ENCODE measurements around the gene NEK11.

NEK11 gene

GRCh38 chr3:131338948-131339640 lies 312.4 kb downstream of the NEK11 start:
- no peak overlapping the region for H3K27ac ChIP-seq (ENCODE audit: low read depth, low read length)
- peak overlapping the region in 1 of 5 donors; percentile 38 for H3K9ac ChIP-seq (ENCODE audit: low read length in 5 of 5)
- peak overlapping the region in 2 of 5 donors; percentile 6 to 50 for H3K4me3 ChIP-seq (ENCODE audit: low read depth in 1 of 5, low read length in 5 of 5)
- peaks cover 0 to 4% (median 0%) of the 10 kb centered on the region in 5 donors for H3K4me1 ChIP-seq (ENCODE audit: control insufficient read depth in 5 of 5, insufficient read depth in 5 of 5, low read length in 5 of 5)
- no peaks in the 10 kb centered on the region for H3K27me3 ChIP-seq (ENCODE audit: control insufficient read depth in 5 of 5, insufficient read depth in 4 of 5, low read length in 5 of 5)
- H3K36me3 ChIP-seq (ENCODE audit: control insufficient read depth in 5 of 5, insufficient read depth in 5 of 5, low read length in 5 of 5): no peaks in the 10 kb centered on the region
- H3K9me3 ChIP-seq (ENCODE audit: control insufficient read depth in 5 of 5, low read length in 5 of 5): peaks cover 0 to 6% (median 3%) of the 10 kb centered on the region in 5 donors

- H3K4me1 ChIP-seq (ENCODE audit: control insufficient read depth in 5 of 5, insufficient read depth in 5 of 5, low read length in 5 of 5): peaks cover 0 to 4% (median 0%) of the 10 kb centered on the region in 5 donors
- peaks cover 0 to 6% (median 3%) of the 10 kb centered on the region in 5 donors for H3K9me3 ChIP-seq (ENCODE audit: control insufficient read depth in 5 of 5, low read length in 5 of 5)
- H3K27me3 ChIP-seq (ENCODE audit: control insufficient read depth in 5 of 5, insufficient read depth in 4 of 5, low read length in 5 of 5): no peaks in the 10 kb centered on the region
- no peaks in the 10 kb centered on the region for H3K36me3 ChIP-seq (ENCODE audit: control insufficient read depth in 5 of 5, insufficient read depth in 5 of 5, low read length in 5 of 5)
- H3K9ac ChIP-seq (ENCODE audit: low read length in 5 of 5): no peak overlapping the region
- no peak overlapping the region for H3K4me3 ChIP-seq (ENCODE audit: low read depth in 1 of 5, low read length in 5 of 5)
- H3K27ac ChIP-seq (ENCODE audit: low read depth, low read length): no peak overlapping the region
These were observed 315.1 kb downstream of the NEK11 start for GRCh38 chr3:131341761-131342160.

- H3K4me3 ChIP-seq (ENCODE audit: low read depth in 1 of 5, low read length in 5 of 5): no peak overlapping the region
- H3K4me1 ChIP-seq (ENCODE audit: control insufficient read depth in 5 of 5, insufficient read depth in 5 of 5, low read length in 5 of 5): no peaks in the 10 kb centered on the region
- no peaks in the 10 kb centered on the region for H3K9me3 ChIP-seq (ENCODE audit: control insufficient read depth in 5 of 5, low read length in 5 of 5)
- no peak overlapping the region for H3K9ac ChIP-seq (ENCODE audit: low read length in 5 of 5)
- H3K36me3 ChIP-seq (ENCODE audit: control insufficient read depth in 5 of 5, insufficient read depth in 5 of 5, low read length in 5 of 5): no peaks in the 10 kb centered on the region
- no peak overlapping the region for H3K27ac ChIP-seq (ENCODE audit: low read depth, low read length)
- no peaks in the 10 kb centered on the region for H3K27me3 ChIP-seq (ENCODE audit: control insufficient read depth in 5 of 5, insufficient read depth in 4 of 5, low read length in 5 of 5)
These were observed 322.2 kb downstream of the NEK11 start for GRCh38 chr3:131348911-131349310.

- Histone ChIP-seq H3K9ac (ENCODE audit: low read length in 5 of 5) (no peak overlapping the region), H3K36me3 (ENCODE audit: control insufficient read depth in 5 of 5, insufficient read depth in 5 of 5, low read length in 5 of 5) (no peaks in the 10 kb centered on the region), H3K9me3 (ENCODE audit: control insufficient read depth in 5 of 5, low read length in 5 of 5) (no peaks in the 10 kb centered on the region), H3K4me1 (ENCODE audit: control insufficient read depth in 5 of 5, insufficient read depth in 5 of 5, low read length in 5 of 5) (no peaks in the 10 kb centered on the region), H3K27me3 (ENCODE audit: control insufficient read depth in 5 of 5, insufficient read depth in 4 of 5, low read length in 5 of 5) (no peaks in the 10 kb centered on the region), H3K27ac (ENCODE audit: low read depth, low read length) (no peak overlapping the region), H3K4me3 (ENCODE audit: low read depth in 1 of 5, low read length in 5 of 5) (no peak overlapping the region)
These were observed 322.8 kb downstream of the NEK11 start for GRCh38 chr3:131349454-131349853.

GRCh38 chr3:131349946-131350347 lies 323.3 kb downstream of the NEK11 start:
- H3K27ac ChIP-seq (ENCODE audit: low read depth, low read length): no peak overlapping the region
- no peaks in the 10 kb centered on the region for H3K27me3 ChIP-seq (ENCODE audit: control insufficient read depth in 5 of 5, insufficient read depth in 4 of 5, low read length in 5 of 5)
- no peaks in the 10 kb centered on the region for H3K9me3 ChIP-seq (ENCODE audit: control insufficient read depth in 5 of 5, low read length in 5 of 5)
- no peak overlapping the region for H3K9ac ChIP-seq (ENCODE audit: low read length in 5 of 5)
- no peak overlapping the region for H3K4me3 ChIP-seq (ENCODE audit: low read depth in 1 of 5, low read length in 5 of 5)
- no peaks in the 10 kb centered on the region for H3K4me1 ChIP-seq (ENCODE audit: control insufficient read depth in 5 of 5, insufficient read depth in 5 of 5, low read length in 5 of 5)
- no peaks in the 10 kb centered on the region for H3K36me3 ChIP-seq (ENCODE audit: control insufficient read depth in 5 of 5, insufficient read depth in 5 of 5, low read length in 5 of 5)

- no peaks in the 10 kb centered on the region for H3K9me3 ChIP-seq (ENCODE audit: control insufficient read depth in 5 of 5, low read length in 5 of 5)
- no peaks in the 10 kb centered on the region for H3K36me3 ChIP-seq (ENCODE audit: control insufficient read depth in 5 of 5, insufficient read depth in 5 of 5, low read length in 5 of 5)
- no peaks in the 10 kb centered on the region for H3K4me1 ChIP-seq (ENCODE audit: control insufficient read depth in 5 of 5, insufficient read depth in 5 of 5, low read length in 5 of 5)
- H3K4me3 ChIP-seq (ENCODE audit: low read depth in 1 of 5, low read length in 5 of 5): no peak overlapping the region
- H3K27ac ChIP-seq (ENCODE audit: low read depth, low read length): no peak overlapping the region
- H3K27me3 ChIP-seq (ENCODE audit: control insufficient read depth in 5 of 5, insufficient read depth in 4 of 5, low read length in 5 of 5): no peaks in the 10 kb centered on the region
- no peak overlapping the region for H3K9ac ChIP-seq (ENCODE audit: low read length in 5 of 5)
These were observed 323.8 kb downstream of the NEK11 start for GRCh38 chr3:131350506-131350905.

- no peak overlapping the region for H3K9ac ChIP-seq (ENCODE audit: low read length in 5 of 5)
- H3K27me3 ChIP-seq (ENCODE audit: control insufficient read depth in 5 of 5, insufficient read depth in 4 of 5, low read length in 5 of 5): no peaks in the 10 kb centered on the region
- no peaks in the 10 kb centered on the region for H3K4me1 ChIP-seq (ENCODE audit: control insufficient read depth in 5 of 5, insufficient read depth in 5 of 5, low read length in 5 of 5)
- H3K36me3 ChIP-seq (ENCODE audit: control insufficient read depth in 5 of 5, insufficient read depth in 5 of 5, low read length in 5 of 5): no peaks in the 10 kb centered on the region
- no peak overlapping the region for H3K27ac ChIP-seq (ENCODE audit: low read depth, low read length)
- no peaks in the 10 kb centered on the region for H3K9me3 ChIP-seq (ENCODE audit: control insufficient read depth in 5 of 5, low read length in 5 of 5)
- H3K4me3 ChIP-seq (ENCODE audit: low read depth in 1 of 5, low read length in 5 of 5): no peak overlapping the region
These were observed 326.6 kb downstream of the NEK11 start for GRCh38 chr3:131353016-131353877.

- Histone ChIP-seq H3K4me3 (ENCODE audit: low read depth in 1 of 5, low read length in 5 of 5) (no peak overlapping the region), H3K9ac (ENCODE audit: low read length in 5 of 5) (no peak overlapping the region), H3K27ac (ENCODE audit: low read depth, low read length) (no peak overlapping the region), H3K9me3 (ENCODE audit: control insufficient read depth in 5 of 5, low read length in 5 of 5) (no peaks in the 10 kb centered on the region), H3K27me3 (ENCODE audit: control insufficient read depth in 5 of 5, insufficient read depth in 4 of 5, low read length in 5 of 5) (no peaks in the 10 kb centered on the region), H3K4me1 (ENCODE audit: control insufficient read depth in 5 of 5, insufficient read depth in 5 of 5, low read length in 5 of 5) (no peaks in the 10 kb centered on the region), H3K36me3 (ENCODE audit: control insufficient read depth in 5 of 5, insufficient read depth in 5 of 5, low read length in 5 of 5) (no peaks in the 10 kb centered on the region)
These were observed 327.3 kb downstream of the NEK11 start for GRCh38 chr3:131353986-131354385.

- H3K9me3 ChIP-seq (ENCODE audit: control insufficient read depth in 5 of 5, low read length in 5 of 5): no peaks in the 10 kb centered on the region
- H3K27ac ChIP-seq (ENCODE audit: low read depth, low read length): no peak overlapping the region
- peaks cover 0 to under 1% (median 0%) of the 10 kb centered on the region in 5 donors for H3K4me1 ChIP-seq (ENCODE audit: control insufficient read depth in 5 of 5, insufficient read depth in 5 of 5, low read length in 5 of 5)
- no peaks in the 10 kb centered on the region for H3K27me3 ChIP-seq (ENCODE audit: control insufficient read depth in 5 of 5, insufficient read depth in 4 of 5, low read length in 5 of 5)
- H3K36me3 ChIP-seq (ENCODE audit: control insufficient read depth in 5 of 5, insufficient read depth in 5 of 5, low read length in 5 of 5): no peaks in the 10 kb centered on the region
- no peak overlapping the region for H3K9ac ChIP-seq (ENCODE audit: low read length in 5 of 5)
- no peak overlapping the region for H3K4me3 ChIP-seq (ENCODE audit: low read depth in 1 of 5, low read length in 5 of 5)
These were observed 329.4 kb downstream of the NEK11 start for GRCh38 chr3:131356006-131356595.

GRCh38 chr3:131357275-131357674 lies 330.6 kb downstream of the NEK11 start:
- Histone ChIP-seq H3K9ac (ENCODE audit: low read length in 5 of 5) (no peak overlapping the region), H3K36me3 (ENCODE audit: control insufficient read depth in 5 of 5, insufficient read depth in 5 of 5, low read length in 5 of 5) (no peaks in the 10 kb centered on the region), H3K9me3 (ENCODE audit: control insufficient read depth in 5 of 5, low read length in 5 of 5) (no peaks in the 10 kb centered on the region), H3K4me3 (ENCODE audit: low read depth in 1 of 5, low read length in 5 of 5) (no peak overlapping the region), H3K27ac (ENCODE audit: low read depth, low read length) (no peak overlapping the region), H3K27me3 (ENCODE audit: control insufficient read depth in 5 of 5, insufficient read depth in 4 of 5, low read length in 5 of 5) (no peaks in the 10 kb centered on the region), H3K4me1 (ENCODE audit: control insufficient read depth in 5 of 5, insufficient read depth in 5 of 5, low read length in 5 of 5) (peaks cover 0 to 12% (median 8%) of the 10 kb centered on the region in 5 donors)
